ENCODE data around the gene ACSL6. TPM values are rescaled to one million over a fixed set of nuclear protein-coding genes. Genes with fewer than 3 reads are reported as not detected.

ACSL6 gene
- total and polyA plus RNA-seq, 4 donors: 0.10 to 6.7 (median 0.38) TPM

DNA sequence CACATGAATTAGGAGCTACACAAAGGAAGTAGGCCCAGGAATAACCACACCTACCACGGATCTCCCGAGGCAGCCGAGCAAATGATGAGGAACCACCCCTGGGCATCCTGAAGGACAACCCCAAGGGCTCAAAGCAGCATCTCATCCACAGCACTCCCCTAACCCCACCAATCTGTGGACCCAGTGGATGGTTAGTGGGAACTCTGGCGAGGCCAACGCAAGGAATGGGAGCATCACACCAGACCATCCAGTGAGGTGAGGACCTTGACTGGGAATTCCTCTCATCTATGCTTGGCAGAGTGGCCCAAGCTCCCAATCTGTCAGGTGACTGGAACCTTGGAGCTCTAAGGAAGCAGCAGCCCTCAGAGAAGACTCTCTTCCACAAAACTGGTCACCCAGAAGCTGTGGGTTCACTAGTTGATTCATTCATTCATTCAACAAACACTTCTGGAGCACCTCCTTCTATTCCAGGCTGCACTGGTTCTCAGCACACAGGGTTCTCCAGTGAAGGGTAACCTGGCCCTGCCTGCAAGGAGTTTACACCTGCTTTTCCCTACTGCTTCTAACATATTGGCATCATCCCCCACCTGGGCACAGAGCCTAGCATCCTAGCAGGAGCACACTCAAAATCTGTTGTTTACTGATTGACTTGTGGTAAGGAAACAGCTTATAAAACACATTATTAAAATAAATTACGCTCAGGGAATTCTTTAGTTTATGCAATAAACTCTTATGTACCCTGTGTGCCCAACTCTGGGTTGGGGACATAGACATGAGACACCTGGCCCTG lies 4.9 kb downstream of the ACSL6 start:
- Histone ChIP-seq H3K27ac (ENCODE audit: low read depth in 1 of 2, low read length in 1 of 2) (no peak overlapping the region), H3K4me3 (no peak overlapping the region), H3K4me1 (ENCODE audit: control insufficient read depth in 5 of 5, insufficient read depth in 5 of 5, low read length in 5 of 5) (peaks cover 0 to 13% (median 0%) of the 10 kb centered on the region in 5 donors), H3K9ac (ENCODE audit: insufficient read depth in 1 of 2, low read length in 2 of 2) (no peak overlapping the region), H3K9me3 (ENCODE audit: control insufficient read depth in 4 of 4, insufficient read depth in 3 of 4, low read length in 3 of 4) (no peaks in the 10 kb centered on the region), H3K36me3 (ENCODE audit: control insufficient read depth in 4 of 4, insufficient read depth in 4 of 4, low read length in 4 of 4) (no peaks in the 10 kb centered on the region), H3K27me3 (ENCODE audit: control insufficient read depth in 3 of 3, insufficient read depth in 3 of 3, low read length in 2 of 3) (peaks cover 0 to 17% (median 12%) of the 10 kb centered on the region in 3 donors)
- TF ChIP-seq, protein P1, sequence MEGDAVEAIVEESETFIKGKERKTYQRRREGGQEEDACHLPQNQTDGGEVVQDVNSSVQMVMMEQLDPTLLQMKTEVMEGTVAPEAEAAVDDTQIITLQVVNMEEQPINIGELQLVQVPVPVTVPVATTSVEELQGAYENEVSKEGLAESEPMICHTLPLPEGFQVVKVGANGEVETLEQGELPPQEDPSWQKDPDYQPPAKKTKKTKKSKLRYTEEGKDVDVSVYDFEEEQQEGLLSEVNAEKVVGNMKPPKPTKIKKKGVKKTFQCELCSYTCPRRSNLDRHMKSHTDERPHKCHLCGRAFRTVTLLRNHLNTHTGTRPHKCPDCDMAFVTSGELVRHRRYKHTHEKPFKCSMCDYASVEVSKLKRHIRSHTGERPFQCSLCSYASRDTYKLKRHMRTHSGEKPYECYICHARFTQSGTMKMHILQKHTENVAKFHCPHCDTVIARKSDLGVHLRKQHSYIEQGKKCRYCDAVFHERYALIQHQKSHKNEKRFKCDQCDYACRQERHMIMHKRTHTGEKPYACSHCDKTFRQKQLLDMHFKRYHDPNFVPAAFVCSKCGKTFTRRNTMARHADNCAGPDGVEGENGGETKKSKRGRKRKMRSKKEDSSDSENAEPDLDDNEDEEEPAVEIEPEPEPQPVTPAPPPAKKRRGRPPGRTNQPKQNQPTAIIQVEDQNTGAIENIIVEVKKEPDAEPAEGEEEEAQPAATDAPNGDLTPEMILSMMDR (IDR thresholded peaks at IDR 0.05; ENCODE audit: control extremely low read depth, extremely low read depth): no peak
- ATAC-seq (ENCODE audit: insufficient read depth, low FRiP score) (no peak), DNase-seq (no peak)
- 91 to 93% methylated on average over 6 of the region's 6 CpGs for WGBS, 2 donors

DNA sequence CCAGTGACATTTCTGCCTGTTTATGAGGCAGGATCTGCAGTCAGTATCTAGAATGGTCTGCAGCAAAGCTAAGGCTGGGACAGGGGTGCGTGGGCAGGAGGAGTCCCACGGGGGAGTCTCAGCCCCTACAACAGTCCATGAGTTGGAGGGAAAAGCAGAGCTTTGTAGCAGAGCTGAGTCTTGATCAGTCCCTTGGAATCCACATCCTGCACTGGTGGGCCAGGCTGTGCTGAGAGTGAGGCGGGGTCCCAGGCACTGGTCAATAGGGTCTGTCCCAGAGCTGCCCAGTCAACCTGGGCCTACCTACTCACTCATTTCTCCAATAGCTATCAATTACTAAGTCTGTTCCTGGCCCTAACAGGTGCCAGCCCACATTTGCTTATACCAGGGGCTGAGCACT lies 5.9 kb downstream of the ACSL6 start:
- ATAC-seq (ENCODE audit: insufficient read depth, low FRiP score): no peak
- H3K9ac ChIP-seq (ENCODE audit: insufficient read depth in 1 of 2, low read length in 2 of 2): no peak overlapping the region
- H3K27ac ChIP-seq (ENCODE audit: low read depth in 1 of 2, low read length in 1 of 2): no peak overlapping the region
- 96 to 100% methylated on average over 3 of the region's 3 CpGs for WGBS, 2 donors
- no peaks in the 10 kb centered on the region for H3K9me3 ChIP-seq (ENCODE audit: control insufficient read depth in 4 of 4, insufficient read depth in 3 of 4, low read length in 3 of 4)
- no peak overlapping the region for H3K4me3 ChIP-seq
- peaks cover 0 to 13% (median 8%) of the 10 kb centered on the region in 3 donors for H3K27me3 ChIP-seq (ENCODE audit: control insufficient read depth in 3 of 3, insufficient read depth in 3 of 3, low read length in 2 of 3)
- DNase-seq: no peak
- TF ChIP-seq, protein P1 (IDR thresholded peaks at IDR 0.05; ENCODE audit: control extremely low read depth, extremely low read depth): no peak
- H3K4me1 ChIP-seq (ENCODE audit: control insufficient read depth in 5 of 5, insufficient read depth in 5 of 5, low read length in 5 of 5): peaks cover 0 to 8% (median 0%) of the 10 kb centered on the region in 5 donors
- no peaks in the 10 kb centered on the region for H3K36me3 ChIP-seq (ENCODE audit: control insufficient read depth in 4 of 4, insufficient read depth in 4 of 4, low read length in 4 of 4)

DNA sequence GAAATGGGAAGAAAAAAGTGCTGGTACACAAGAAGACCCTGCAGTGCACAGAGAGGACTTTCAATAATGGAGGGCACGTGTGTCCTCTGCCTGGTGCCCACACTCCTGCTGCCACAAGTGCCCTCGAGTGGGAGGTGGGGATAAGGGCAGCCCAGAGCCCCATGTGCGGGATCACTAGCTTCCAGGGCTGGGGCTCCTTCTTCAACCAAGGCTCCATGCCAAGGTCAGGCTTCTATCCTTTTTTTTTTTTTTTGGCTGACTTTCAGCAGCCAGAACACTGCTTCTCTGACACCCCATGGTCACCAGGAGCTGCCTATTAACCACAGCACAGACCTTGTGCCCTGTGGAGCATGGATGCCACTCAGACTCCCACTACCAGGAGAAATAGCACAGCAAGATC lies 7.5 kb downstream of the ACSL6 start:
- Histone ChIP-seq H3K9me3 (ENCODE audit: control insufficient read depth in 4 of 4, insufficient read depth in 3 of 4, low read length in 3 of 4) (no peaks in the 10 kb centered on the region), H3K4me1 (ENCODE audit: control insufficient read depth in 5 of 5, insufficient read depth in 5 of 5, low read length in 5 of 5) (peaks cover 0 to 9% (median 6%) of the 10 kb centered on the region in 5 donors), H3K9ac (ENCODE audit: insufficient read depth in 1 of 2, low read length in 2 of 2) (no peak overlapping the region), H3K36me3 (ENCODE audit: control insufficient read depth in 4 of 4, insufficient read depth in 4 of 4, low read length in 4 of 4) (no peaks in the 10 kb centered on the region), H3K27ac (ENCODE audit: low read depth in 1 of 2, low read length in 1 of 2) (no peak overlapping the region), H3K27me3 (ENCODE audit: control insufficient read depth in 3 of 3, insufficient read depth in 3 of 3, low read length in 2 of 3) (peaks cover 0 to 3% (median 0%) of the 10 kb centered on the region in 3 donors), H3K4me3 (no peak overlapping the region)
- TF ChIP-seq, protein P1 (IDR thresholded peaks at IDR 0.05; ENCODE audit: control extremely low read depth, extremely low read depth): no peak
- no peak for ATAC-seq (ENCODE audit: insufficient read depth, low FRiP score)
- no peak for DNase-seq
- 75 to 77% methylated on average over 3 of the region's 3 CpGs for WGBS, 2 donors

All from lung (tissue), 12 donors.